Right forelimb (tissue), 1 donor: ENCODE data around the gene TPRN.

ENCODE experiments used
- DNase-seq: peaks from one replicate; pipeline ENCODE4 v3.0.0-alpha.2; 2018

TPRN gene

DNA sequence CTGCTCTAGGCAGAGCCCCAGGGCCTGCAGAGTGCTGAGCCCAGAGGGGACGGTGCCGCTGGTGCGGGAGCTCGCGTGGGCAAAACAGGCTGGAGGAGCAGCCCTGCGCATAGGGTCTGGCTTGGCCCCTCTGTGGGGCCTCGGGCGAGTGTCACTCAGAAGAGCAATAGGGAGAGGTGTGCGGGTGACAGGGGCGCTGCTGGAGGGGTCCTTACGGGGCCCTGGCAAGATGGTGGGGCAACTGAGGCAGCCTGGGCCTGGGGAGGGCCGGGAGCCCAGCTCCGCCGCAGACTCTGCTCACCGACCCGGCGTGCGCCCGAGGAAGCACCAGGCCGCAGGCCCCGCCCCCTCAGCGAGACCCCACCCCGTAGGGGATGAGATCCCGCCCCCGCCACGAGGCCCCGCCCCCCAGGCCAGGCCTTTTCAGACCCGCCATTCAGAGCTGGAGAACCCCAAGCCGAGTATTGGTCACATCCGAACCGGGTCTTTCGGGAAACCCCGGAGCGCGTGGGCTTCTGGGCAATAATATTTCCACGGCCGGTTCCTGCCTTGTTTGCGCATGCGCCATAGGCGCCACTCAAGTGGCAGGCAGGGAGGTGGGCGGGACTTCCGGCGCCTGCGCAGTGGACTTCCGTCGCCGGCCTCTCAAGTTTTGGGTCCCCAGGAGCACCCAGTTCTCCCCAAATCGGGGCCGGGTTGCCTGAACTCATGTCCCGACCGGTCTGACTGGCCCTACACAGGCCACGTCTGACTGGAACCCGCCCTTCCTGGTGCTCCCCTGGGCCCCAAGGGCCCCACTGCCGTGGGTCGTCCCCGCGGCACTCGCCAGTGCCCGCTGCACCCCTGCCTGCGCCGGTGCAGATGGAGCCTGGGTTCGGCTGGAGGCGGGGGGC, 22.8 kb upstream of the TPRN start:
- DNase-seq, result peak; percentile 96

DNA sequence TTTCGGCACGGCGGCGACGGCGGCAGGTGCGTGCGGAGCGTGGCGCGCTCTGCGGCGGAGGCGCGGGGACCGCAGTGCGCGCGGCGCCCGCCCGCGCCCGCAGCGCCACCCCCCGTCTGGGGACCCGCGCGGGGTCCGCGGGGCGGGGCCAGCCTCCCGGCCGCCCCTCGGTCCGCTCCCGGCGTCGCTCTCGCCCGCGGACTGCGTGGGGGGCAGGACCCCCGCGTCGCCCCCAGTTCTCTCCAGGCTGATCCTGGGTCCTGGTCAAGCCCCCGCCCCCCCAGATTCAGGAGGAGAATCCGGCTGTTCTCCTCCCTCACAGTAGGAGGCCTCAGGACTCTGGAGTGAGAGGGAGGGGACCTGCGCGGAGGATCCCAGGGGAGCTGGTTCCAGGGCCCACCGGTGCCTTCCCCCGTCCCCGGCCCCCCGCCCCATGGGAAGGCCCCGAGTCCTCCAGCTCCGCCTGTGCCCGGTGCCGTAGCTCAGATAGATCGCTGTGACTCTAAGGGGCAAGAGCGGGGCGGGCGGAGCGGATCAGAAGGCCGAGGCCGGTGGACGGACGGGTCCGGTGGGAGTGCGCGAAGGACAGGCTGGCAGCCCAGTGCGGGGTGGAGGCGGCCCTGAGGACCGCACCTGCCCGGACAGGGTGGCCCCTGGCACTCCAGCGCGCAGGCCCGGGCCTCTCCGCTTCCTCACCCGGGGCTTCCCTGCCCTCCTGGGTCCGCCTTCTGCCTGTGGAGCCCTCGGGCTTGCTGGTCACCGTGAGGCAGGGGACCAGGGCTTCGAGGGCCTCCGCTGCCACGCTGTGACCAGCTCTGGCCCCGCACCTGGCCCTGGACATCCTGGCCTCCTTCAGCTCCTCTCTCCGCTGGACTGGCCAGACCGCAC, 21.9 kb upstream of the TPRN start, which contains the start of gene RNF208:
Gene RNF208 (minus strand): TSS at position 51 of the 888 bp plus-strand sequence. CDS start 1,028 bp downstream, outside the sequence.
- no peak for DNase-seq

DNA sequence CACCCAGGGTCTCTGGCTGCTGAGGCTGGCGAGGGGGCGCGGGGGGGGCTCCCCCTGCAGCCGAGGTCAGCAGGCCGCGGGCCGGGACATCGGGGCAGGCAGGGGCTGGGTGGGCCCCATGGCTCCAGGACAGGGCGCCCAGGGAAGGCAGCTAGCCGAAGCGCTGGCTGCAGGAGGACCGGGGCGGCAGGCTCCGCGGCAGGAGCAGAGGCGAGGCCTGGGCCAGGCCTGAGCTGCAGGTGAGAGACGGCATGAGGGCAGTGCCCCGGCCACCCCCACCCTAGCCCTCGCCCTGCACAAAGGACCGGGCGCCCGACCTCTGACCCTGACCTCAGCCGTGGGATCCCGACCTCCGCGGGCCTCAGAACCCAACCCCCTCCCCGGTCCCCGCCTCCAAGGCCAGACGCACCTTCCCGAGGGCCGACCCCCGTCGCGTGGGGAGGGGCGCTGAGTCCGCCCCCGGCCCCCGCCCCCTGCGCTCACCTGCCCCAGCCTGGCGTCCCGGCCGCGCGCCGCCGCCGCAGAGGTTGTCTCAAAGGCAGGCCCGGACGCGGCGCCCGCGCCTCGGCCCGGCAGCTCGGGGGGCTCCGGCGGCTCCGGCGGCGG, 21.1 kb upstream of the TPRN start:
- DNase-seq, result no peak

DNA sequence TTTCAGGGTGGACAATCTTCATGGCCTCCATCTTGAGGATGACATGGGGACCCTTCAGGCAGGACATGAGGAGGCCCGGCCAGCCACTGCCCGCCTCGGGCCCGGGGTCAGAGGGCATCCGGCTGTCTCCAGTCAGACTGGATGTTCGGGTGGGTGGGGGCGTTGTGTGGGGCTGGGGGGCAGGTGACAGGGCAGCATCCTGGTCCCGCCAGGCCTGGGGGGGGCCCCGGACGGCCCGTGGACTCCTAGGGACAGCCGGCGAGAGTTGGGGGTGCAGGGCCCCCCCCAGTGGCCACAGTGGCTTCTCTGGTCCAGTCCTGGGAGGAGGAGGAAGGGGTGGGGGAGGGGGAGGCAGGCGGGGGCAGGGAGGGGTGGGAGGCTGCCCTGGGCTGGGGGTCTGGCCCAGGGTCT, 20.6 kb upstream of the TPRN start:
- no peak for DNase-seq

DNA sequence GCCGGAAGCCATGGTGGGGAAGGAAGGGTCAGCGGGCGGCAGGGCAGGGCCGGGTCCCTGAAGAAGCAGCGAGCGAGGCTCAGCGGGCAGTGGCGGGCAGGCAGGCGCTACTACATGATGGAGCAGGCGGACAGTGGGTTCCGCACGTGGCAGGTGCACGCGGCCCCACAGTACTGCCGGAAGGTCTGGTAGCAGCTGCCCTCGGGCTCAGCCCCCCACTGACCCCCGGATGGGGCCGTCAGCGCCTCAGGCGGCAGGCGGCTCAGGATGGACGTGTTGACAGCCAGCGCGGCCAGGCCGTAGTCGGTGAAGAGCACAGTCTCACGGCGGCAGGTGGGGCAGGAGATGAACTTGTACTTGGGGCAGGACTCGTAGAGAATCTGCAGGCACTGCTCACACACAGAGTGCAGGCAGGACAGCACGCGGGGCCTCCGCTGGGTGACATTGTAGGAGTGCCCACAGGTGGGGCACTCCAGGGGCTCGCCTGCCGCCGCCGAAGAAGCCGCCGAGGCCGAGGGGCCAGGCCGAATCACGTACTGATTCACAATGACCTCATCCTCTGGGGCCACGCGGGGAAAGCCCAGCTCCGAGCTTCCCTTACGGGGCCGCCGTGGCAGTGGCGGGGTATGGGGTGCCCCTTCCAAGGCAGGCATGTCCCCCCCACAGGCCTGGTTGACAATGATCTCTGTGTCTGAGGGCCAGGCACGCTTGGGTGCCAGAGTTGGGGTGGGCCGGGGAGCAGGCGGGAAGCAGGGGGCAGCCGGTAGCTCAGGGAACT, 20.0 kb upstream of the TPRN start:
- DNase-seq, result no peak

DNA sequence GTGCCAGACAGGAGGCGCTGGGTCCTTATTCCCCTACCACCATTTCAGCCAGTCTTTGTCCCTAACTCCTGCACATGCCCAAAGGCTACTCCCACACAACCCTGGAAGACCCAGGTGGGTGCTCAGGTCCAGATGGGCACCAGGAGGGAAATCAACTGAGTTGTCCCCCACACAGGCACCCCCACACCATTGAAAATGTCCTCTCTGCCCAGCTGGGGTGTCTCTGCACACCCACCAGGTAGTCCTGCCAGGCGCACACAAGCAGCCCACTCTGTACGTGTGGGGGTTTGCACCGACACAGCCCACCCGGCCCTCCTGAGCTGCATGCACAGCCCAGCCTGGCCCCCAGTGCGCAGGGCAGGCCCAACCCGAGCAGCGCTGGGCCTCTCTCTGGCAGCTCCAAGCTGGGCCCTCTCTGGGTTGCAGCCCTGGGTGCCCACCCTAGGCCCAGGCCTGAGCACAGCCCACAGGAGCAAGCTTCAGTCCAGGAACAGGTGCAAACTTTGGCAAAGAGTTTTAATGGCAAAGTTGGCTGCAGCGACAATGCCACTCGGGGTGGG, 19.3 kb upstream of the TPRN start:
- DNase-seq, result no peak

DNA sequence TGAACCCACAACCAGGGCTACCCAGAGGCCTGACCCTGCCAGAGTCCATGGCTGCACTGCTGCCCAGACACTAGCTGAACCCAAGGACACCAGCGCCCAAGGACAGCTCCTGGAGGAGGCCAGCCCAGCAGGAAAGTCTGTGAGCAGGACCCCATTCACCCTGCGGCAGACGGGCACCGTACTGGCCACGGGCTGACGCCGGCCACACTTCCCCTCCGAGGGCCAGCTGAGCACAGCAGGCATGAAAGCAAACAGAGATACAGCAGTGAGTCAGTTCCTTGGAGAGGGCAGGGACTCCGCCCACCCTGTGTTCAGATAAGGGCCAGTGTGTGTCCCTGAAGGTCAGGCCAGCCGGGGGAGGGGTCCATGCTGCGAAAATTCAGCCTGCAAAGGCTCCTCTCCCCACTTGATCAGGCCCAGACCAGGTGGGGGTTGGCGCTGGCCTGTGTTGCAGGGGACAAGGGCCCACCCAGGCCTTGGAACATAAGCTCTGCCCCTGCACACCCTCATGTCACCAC, 18.3 kb upstream of the TPRN start:
- DNase-seq, result no peak

DNA sequence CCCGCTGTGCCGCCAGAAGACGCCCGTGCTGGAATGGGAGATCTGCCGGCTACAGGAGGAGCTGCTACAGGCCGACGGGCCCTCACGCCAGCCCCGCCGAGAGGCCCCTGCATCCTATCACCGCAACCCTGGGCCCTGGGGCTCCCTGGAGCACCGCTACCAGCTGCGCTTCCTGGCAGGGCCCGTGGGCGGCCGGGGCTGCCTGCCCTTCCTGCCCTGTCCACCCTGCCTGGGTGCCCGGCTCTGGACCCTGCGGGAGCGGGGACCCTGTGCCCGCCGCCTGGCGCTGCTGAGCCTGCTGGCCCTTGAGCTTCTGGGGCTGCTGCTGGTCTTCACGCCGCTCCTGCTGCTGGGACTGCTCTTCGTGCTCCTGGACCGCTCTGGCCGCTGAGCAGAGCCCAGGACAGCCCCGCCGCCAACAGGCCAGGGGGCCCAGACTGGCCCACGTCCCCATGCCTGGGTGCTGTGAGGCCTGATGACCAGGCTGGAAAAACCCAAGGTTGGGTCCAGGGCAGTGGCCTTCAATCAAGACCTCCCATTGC, 17.7 kb upstream of the TPRN start:
- DNase-seq, result no peak

DNA sequence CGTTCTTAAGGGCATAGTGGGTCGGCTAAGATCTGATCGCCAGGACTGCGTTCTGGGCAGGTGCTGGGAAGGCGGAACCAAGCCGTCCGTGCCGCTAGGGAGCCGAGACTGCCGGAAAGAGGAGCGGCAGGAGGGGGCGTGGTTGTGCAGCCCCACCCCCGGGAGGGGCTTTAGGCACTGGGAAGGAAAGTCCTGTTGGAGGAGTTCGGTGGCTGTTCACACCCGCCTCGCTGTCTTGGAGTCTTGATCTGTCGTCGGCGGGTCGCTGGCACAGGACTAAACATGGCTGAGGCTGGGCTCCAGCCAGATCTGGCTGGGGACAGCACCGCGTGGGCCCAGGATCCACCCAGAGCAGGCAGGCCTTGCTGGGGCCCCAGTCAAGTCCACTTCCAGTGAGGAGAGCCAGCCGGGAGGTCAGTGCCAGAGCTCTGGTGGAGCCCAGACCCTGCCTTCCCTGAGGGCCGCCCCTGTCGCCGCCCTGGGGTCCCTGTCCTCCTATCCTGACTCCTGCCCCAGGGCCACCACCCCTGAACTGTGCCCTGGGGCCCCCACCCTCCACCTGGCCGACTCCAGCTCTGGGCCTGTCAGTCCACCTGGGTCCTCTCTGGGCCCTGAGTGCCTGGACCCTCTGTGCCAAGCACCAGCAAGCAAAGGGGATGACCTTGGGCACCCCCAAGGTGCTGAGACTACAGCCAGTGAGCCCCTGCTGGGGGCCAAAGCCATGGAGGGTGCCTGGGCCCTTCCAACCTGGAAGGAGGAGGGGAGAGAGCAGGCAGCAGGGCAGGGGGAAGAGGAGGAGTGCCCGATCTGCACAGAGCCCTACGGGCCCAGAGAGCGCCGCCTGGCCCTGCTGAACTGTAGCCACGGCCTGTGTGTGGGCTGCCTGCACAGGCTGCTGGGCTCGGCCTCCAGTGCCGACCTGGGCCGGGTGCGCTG, 17.0 kb upstream of the TPRN start:
- no peak for DNase-seq

DNA sequence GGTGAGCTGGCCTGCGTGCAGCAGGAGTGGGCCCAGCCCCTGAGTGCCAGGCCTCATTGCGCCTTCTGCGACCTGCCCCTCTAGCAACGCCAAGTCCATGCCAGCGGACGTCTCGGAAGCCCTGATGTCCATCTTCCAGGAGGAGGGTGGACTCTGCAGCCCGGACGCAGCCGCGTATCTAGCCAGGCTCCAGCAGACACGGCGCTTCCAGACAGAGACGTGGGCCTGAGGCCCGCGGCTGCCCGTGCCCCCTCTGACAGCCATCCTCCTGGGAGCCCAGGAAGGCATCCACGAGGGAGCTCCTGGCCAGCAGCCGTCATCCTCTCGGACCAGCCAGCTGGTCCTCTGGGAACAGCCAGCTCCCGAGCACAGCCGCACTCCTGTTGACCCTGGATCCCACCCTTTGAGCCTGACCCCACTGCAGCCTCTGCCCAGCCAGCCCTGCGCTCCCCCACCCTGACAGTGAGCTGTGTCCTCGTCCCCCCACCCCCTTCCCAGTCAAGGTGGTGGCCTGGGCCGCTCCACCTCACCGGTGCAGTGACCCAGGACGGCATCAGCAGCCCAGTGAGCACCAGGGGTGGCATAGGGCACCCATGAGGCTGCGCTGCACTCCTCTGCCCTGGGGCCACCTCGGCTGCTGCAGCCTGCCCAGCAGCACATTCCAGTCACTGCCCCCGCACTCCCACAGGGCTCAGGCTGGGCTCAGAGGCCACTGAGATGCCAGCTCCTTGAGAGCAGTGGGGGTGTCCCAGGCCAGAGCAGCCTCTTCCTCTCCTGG, 15.8 kb upstream of the TPRN start:
- DNase-seq, result no peak

DNA sequence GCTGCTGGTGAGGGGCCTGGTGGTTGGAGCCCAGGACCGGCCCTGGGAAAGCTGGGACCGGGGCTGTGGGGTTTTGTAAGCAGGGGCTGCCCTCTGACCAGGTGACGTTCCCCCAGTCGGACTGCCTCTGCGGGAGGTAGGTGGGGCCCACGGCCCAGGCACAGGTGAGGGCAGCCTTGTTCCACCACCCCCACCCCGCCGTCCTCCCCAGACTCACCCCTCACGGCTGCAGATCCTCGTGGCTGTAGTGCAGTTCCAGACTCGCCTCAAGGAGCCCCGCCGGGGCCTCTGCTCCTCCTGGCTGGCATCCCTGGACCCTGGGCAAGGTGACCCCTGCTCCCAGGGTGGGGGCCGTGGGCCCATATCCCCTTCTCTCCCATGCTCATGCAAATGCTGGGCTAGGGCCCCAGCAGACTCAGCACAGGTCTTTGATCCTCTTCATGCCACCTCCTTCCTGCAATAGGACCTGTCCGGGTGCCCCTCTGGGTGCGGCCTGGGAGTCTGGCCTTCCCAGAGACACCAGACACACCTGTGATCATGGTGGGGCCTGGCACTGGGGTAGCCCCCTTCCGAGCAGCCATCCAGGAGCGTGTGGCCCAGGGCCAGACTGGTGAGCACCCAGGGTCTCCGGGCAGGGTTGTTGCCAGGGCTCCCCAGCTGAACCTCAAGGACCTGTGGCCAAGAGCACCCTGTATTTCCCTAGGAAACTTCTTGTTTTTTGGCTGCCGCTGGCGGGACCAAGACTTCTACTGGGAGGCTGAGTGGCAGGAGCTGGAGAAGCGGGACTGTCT, 14.8 kb upstream of the TPRN start:
- no peak for DNase-seq

DNA sequence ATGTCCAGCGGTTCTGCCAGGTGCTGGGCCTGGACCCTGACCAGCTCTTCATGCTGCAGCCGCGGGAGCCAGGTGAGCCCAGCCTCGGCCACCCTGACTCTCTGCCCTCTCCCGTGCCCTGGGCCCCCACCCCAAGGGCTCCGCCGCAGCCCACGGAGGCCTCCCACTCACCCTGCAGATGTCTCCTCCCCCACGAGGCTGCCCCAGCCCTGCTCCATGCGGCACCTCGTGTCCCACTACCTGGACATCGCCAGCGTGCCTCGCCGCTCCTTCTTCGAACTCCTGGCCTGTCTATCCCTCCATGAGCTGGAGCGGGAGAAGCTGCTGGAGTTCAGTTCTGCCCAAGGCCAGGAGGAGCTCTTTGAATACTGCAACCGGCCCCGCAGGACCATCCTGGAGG, 14.1 kb upstream of the TPRN start:
- no peak for DNase-seq

DNA sequence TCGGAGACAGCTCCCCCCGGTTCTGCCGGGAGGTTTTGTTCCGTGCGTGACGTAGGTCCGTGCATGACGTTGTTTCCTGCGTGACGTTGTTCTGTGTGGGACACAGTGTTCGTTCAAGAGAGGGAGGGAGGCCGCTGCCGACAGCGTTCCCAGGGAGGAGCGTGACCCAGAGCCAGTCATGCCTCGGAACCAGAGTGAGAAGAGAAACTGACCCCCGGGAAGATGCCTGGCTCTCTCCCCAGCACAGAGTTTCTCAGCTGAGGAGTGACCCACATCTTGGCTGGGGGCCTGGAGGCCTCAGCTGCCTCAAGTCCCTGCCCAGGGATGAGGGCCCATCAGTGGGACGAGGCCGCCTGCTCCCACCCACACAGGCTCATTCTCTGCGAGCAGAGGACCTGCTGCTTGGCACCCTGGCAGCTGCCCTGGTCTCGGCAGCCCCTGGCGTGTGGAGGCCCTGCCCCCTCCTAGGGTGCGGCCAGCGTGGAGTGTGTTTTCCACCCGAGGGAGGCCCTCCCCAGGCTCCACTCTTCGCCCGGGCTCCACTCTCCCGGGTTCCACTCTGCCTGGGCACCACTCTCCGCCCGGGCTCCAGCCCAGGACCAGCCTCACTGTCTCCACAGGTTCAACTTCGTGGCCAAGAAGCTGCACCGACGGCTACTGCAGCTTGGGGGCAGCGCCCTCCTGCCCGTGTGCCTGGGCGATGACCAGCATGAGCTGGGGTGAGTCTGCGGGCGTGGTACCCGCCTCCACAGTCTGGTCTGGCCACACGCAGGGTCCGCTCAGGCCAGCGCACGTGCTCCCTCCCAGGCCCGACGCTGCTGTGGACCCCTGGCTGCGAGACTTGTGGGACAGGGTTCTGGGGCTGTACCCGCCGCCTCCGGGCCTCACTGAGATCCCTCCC, 12.9 kb upstream of the TPRN start:
- no peak for DNase-seq

DNA sequence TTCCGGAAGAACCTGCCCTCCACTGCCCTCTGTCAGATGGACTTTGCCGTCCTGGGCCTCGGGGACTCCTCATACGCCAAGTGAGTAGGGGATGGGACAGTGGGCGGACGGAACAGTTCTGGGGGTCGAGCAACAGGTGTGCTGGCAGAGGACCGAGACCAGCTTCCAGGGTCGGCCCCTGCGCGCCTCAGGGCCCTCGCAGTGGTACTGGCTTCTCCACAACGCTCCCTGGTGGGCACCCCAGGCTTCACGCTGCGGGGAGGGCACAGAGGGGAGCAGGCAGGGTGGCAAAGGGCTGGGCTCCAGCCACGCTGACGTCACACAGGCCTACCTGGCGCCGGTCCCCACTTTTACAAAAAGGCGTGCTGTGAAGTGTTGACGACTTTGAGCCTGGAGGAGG, 12.0 kb upstream of the TPRN start:
- DNase-seq, result no peak

DNA sequence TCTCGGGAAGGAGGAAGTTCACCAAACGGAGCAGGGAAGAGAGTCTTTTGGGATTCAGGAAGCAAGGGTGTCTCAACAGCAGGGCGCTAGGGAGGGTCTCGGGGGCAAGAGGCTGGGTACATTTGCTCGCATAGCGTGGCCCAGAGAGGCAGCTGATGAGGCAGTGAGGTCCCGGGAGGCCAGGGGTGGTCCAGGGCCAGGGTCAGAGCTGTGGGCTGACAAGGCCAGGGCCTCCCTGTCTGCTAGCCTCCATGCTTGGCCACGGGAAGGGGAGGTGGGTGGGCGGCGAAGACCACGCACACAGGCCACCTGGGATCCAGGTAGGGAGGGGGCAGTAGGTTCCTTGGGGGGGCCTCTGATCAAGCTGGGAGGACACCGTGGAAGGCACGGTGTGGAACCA, 11.0 kb upstream of the TPRN start:
- DNase-seq, result no peak

DNA sequence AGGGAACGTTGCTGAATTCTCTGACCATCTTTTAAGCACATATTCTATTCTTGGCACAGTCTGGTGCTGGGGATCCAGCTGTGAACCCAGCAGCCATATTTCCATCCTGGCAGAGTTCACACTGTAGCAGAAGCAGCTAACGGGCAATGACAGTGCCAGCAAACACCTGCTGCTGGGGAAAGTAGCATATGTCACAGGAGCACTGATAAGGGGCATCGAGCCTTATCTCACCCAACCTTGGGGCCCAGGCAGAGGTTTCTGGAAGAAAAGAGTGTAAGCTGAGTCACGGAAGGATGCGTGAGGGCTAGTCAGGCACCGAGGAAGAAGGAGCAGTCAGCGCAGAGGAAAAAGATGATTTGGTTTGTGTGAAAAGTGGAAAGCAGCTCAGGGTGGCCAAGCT, 6.1 kb upstream of the TPRN start:
- no peak for DNase-seq
